IPS-NIHi7 (cell line): ENCODE results near the gene SAP30L.

Experiments used
- DNase-seq: peaks from one replicate; pipeline ENCODE4 v3.0.0; 2012; ENCODE audit warnings: mixed read lengths; ENCODE audit errors: extremely low spot score

Gene SAP30L

DNA sequence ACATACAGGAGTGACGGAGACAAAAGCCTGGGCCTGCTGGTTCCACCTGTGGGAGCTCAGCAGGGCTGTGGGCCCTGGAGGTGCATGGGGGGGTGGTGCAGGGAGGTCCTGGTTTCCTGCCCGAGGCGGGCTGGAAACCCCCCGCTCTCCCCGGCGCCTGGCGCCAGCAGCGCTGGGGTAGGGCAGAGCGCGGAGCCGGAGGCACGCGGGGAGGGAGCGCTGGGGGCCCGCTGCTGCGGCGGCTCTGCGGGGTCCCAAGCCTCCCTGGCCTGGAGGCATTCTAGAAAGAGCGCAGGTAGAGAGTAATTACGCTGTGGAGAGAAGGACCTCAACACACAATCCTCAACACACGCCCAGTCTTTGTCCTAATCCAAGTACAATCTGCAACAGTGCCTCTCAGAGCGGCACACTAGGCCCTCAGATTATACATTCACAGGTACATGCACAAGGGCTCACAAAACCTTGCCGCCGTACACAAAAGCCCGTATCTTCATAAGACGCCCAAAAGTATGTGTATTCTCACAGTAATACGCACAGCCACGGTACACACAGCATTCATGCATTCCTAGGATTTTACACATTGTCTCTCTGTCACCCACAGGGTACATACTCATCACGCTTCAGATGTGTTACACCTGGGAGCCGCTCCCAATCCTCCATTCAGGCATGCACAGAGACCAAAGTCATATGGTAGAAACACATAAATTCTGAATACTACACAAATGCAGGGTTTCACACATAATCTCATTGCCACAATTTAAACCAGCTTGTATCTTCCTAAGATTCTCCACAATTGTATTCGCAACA, 34.4 kb downstream of the SAP30L start:
- DNase-seq = no peak

DNA sequence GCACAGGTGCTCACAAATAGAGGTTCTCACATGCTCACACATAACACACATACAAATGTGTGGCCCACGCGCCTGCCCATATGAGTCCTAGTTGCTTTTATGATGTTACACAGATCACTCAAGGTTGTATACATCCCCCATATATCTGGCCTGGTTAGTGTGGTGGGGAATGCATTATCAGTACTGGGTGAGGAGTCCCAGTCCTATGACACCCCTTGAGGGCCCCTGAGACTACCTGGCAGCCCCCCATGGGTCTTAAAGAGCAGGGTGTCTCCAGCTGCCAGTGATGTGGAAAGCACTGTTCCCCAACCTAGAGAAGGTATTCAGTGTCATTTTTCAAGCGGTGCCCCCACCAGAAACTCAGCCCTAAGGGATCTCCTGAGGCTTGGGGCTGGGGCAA, 35.0 kb downstream of the SAP30L start:
- no peak for DNase-seq

DNA sequence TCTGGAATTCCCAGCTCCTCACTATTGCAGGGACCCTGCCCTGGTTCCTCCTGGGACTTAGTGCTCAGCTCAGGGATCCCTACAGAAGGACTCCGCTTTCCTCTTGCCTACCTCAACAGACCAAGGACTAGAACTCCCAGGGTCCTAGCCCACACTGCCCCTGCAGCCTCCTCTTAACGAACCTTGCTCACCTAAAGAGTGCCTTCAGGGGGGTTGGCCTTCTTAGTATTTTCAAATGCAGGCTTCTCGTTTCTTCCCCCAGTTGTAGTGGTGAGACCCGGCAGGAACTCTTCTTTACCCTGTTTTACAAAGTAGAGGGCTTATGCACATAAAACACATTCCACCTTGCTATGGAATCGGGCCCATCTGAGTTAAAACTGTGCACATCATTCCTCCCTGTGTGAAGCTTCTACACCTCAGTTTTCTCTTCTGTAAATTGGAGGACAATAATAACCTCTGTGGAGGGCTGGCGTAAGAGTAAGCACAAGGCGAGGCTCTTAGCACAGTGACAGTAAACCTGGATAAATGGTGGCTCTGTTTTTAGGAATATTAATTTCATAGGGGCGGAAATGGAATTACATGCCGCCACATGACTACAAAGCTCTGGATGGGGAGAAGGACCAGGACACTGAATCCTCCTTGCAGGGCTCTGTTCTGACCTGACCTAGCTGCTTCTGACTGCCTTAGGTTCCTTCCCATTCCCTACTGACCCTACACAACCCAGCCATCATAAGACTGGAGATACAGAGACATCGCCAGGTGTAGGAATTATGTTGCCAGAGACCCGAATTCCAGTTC, 36.0 kb downstream of the SAP30L start:
- no peak for DNase-seq

DNA sequence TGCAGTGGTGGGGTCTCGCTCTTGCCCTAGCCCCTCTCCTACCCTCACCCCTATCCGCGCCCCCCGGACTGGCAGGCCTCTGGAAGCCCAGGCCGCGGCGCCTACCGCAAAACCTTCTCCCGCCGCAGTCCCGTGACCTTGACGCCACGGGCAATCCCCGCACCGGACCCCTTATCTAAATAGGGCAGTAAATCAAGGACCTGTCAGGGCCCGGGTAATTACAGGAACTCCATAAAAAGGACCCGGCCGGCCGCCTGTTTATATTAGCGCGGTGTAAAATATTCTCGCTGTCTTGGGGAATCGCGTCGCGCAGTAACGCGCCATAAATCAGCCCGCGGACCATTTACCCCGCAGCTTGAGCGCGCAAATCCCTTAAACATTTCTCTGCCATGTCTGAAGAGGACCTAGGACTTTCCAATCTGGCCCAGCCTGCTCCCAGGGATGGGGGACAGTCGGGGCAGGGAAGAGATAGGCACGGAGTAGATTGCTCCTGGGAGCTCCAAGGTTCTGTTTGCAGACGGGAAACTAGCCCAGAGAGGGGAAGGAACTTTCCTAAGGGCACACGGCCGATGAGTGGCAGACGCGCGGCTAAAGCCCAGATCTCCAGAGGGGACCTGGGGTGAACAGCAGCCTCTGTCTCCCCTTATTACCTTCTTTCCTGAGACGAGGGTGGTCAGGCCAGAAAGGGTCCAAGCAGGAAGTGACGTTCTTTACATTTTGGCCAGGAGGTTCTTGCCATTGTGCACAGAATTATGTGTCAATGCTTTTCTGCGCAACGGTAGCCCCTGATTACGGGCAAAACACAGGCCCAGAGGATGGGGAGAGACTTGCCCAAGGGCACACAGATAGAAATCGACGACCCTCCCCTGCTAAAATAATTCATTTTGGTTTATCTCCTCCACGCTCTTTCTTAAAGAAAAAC, 37.0 kb downstream of the SAP30L start:
- no peak for DNase-seq

DNA sequence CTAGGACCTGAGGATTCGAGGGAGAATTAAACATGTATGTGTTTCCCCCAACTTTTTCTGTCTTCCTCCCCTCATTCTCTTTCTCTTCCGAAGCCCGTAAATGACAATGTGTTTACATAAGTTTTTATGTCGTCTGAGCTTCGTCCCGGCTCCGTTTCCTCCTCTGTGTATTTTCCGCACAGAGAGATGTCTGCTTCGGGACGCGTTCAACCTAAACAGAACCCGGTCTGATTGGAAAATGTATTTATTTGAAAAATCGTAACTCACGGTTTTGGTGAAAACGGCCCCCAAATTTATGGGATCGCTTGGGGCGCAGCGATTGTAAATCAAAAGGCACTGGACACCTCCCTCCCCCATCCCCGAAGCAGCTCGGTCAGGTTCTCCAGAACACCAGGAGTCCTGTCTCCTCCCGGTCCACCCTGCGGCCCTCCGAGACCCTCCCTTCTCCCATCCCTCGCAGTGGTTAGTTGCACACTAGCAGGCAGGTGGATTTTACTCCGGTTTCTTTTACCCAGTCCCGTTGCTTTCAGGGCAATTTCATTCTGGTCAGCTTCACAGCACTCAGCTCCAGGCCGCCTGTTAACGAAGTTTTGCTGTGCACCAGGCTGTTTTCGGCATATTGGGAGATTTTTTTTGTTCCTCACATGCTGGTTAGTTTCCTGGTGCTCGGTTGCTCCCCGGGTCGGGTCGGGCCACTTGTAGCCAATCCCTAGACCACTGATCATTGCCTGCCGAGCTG, 38.0 kb downstream of the SAP30L start:
- no peak for DNase-seq

DNA sequence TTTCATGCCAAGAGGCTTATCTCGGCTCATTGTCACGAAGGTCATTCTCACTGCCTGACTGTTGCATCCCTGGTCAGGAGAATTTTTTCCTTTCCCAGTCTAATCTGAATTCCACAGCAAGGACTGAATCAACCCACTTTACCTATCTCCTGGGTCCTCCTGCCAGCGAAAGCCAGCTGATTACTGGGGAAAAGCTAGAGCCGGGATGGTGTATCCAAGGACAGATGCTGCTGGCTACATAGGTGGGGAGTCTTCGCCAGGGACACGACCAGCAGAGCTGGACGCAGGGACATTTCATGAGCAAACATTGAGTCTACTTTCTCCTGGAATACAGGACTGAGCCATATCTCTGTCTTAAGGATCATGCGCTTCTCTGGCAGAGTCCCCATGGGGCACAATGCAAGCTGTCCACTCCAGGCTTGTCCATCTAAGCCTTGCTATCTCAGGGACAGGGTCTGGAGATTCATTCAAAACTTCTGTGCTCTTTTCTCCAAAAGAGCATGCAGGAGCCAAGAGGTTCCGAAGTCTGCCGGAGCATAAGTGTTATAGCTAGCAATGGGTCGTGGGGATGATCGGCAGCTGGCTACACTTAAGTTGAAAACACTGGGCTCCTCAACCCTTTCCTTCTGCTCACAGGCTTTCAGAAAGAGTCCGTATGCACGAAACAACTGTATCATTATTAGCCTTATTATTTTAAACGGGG, 38.7 kb downstream of the SAP30L start:
- DNase-seq = no peak

DNA sequence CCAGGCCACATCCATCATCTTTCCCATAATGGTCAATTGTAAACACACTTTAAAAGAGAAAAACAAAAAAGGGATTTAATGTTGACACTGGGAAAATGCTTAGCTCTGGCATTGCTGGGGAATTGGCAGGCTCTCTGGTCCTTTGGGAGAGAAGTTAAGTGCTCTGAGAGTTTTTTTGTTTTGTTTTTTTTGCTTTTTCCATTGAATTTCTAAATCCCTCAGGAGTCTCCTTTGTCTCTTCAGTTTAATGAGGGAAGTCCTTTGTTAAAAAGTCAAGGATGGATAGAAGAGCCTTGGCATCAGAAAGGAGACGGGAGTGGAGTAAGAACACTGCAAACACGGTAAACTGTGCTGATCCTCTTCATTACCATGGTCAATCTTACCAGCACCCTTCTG, 39.3 kb downstream of the SAP30L start:
- DNase-seq = no peak

DNA sequence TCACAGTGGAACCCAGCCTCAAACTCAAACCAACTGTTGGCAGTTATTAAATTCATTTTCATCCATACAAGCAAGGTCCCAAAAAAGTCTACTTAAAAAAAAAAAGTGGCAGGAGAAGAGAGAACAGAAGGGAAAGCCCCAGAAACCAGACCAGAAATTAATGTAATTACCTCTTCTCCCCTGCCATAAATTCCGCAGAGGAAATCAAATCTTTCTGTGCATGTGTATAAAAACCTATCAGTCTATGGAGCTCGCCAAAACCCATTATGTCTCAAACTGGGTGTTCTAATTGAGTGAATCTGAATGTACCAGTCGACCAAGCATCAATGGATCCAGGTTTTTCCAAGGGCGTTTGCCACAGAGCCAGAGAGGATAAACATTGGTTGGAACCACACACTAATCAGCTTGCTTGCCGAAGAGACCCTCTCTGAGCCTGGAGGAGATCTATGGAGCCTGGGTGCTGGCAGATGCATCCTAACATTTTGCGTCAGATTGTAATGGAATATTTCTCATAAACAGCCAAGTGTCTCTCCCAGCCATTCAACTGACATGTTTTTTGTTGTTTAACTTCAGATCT, 40.1 kb downstream of the SAP30L start:
- no peak for DNase-seq

DNA sequence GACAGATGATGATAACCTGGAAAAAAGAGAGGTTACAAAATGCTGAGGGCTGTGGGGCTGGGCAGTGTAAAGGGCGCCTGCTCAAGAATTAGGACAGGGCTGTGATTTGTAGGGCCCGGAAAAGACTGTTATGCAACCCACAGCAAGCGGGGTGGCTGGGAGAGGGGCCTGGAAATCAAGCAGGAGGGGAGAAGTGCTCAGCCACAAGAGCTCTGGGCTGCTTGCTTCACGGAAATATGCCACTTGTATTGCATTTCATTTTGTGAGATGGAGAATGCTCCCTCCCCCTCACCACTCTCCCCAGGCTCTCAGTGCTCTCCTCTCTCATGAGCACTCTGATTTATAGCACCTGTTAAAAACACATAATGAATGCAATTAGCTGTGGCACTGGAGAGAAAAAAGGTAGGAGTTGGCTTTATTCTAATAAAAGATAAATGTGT, 40.6 kb downstream of the SAP30L start:
- DNase-seq = no peak

DNA sequence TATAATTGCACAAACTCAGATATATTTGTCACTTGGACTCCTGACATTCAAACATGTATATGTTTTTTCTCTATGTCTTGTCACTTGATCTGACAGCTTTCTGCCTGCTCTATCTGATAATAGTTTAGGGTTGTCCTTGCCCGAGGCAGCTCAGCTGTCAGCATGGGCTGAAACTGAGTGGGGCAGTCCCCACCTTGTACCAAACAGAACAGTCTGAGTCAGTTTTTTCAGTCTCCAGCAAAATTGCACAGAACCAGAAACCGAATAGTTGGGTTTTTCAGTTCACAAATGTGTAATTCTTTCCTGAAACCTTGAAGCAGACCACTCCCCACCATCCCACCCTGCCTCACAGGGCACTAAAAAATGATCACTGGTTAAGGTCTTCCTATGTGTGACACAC, 41.7 kb downstream of the SAP30L start:
- DNase-seq = no peak

DNA sequence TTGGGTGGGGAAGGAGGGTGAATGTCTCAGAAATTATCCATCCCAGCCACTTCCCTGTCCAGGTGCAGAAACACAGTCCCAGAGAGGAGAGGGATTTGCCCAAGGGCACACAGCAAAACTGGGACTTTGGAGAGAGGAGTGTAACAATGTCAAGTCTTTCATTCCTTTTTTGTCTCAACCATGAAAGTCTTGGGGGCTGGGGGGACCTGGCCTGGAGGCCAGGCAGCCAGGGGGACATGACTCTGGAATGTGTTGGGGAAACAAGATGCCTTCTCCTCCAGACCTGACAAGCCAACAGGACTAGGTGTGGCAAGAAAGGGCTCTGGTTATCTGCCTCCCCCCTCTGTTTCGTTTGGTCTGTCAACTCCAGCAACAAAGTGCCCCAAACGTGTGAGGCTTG, 46.1 kb downstream of the SAP30L start:
- DNase-seq = no peak

DNA sequence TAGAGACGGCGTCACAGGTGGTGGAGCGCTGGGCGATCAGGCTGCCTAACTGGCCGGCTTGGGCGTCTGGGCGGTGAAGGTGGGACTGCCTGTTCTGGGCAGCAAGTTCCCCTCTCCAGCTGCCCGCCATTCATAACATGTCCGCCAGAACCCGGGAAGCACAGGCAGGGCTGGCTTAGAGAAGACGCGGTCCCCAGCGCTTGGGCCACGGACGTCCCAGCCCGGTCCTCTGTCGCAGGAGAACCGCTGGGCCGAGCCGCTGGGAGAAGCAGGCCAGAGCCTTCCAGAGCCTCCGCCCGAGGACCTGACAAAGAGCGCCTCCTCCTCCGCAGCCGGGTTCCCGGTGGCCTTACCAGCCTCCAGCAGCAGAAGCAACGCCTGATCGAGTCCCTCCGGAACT, 47.5 kb downstream of the SAP30L start:
- DNase-seq = no peak

DNA sequence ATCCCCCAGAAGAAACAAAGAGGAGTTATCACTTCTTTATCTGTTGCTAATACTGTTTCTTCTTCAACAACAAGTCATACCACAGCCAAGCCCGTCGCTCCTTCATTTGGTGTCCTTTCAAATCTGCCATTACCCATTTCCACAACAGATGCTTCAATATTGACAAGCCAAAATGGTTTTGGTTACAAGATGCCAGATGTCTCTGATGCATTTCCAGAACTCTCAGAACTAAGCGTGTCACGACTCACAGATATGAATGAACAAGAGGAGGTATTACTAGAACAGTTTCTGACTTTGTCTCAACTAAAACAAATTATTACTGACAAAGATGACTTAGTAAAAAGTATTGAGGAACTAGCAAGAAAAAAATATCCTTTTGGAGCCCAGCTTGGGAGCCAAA, 48.2 kb downstream of the SAP30L start:
- DNase-seq = no peak

DNA sequence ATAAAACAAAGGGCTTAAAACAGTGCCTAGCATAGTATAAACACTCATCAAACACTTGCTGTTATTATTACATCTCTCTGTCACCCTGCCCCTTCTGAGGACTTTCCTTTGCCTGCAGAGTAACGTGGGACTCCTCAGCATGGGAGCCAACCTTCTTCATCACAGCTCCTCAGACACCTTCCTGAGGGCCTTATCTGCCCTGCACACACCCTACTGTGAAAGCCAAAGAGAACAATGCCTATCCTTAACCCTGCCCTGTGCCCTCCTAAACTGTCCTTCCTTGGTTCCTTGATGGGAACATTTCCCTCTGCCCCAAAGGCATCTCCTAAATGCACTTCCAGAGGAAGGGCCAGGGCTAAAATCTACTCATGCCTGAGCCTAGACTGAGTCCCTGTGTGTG, 52.8 kb downstream of the SAP30L start:
- no peak for DNase-seq

DNA sequence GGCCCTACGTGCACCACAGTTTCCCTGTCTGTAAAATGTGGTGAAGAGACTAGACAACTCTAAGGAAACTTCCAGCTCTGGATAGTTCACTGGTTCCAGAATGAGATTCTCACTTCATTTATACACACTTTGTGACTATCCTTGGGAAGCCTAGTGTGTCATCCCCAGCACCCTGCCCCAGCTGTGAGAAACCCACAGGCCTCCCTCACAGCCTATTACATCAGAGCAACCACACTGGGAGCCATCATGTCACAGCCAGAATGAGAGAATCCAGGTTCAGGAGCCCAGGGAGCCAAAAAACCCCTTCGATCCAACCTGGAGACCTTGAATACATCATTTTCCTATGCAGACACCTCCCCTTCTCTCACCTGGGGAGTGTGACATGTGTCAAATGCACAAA, 53.2 kb downstream of the SAP30L start:
- no peak for DNase-seq

DNA sequence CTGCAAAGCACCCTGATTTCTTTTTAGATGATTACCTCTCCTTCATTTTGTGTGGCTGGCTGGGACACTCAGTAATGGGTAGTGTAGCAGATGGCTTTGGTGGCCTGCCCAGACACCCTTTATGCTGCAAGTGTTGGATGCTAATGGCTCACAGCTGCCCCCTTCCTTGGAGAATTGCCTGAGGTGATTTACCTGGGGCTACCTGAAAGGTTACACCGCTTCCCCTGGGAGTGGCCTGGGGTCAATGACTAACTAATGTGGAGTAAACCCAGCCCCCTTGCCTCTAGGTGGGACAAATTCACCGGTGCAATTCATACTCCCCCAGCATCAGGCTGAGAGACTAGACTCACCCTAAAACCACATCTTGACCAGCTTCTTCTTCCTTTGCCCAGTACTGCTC, 55.8 kb downstream of the SAP30L start:
- no peak for DNase-seq

DNA sequence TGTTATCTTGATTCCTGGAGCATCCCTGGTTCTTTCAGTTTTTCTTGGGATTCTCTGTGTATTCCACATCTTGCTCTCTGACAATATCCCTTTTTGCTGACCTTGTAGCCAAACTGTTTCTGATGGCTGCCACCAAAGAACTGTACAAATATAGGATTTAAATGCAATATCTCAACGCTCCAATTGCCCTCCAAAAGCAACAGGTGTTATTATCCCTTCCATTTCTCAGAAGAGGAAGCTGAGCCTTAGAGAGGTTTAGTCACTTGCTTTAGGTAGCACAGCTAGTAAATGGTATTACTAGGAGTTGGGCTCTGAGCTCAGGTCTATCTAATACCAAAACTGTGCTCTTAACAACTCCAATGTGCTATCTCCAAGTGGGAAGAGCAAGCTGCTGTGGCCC, 56.4 kb downstream of the SAP30L start:
- DNase-seq = no peak

DNA sequence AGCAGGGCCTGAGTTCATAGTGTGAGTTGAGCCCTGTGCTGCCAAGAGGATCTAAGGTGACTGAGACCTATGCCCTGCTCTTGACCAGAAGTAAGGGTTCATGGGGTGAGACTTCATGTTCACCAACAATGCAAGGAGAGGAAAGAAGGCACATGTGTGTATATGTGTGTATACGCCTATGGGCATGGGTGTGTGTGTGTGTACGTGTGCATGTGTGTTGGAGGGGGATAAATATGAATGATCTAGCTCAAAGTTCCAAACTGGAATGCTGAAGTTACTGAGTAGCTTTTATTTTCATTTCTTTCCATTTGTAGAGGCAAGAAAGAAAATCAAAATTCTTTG, 57.9 kb downstream of the SAP30L start:
- DNase-seq = no peak

DNA sequence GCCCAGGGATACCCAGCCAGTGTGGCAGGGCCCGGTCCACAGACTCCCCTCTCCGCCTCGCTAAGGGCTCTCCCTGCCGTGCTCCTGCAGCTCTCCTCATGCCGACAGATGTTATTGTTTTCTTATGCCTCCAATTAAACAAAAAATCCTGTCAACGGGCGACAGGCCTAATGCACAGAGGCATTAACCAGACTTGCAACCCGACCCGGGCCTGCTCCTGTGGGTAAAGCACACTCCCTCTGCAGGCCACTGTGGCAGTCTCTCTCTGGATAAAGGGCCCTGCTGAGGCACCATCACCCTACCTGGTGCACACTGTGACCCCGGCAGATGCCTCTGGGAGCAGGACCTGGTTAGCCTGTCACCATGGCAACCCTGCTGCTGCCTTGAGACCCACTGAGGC, 59.8 kb downstream of the SAP30L start:
- peak; percentile 59 for DNase-seq

DNA sequence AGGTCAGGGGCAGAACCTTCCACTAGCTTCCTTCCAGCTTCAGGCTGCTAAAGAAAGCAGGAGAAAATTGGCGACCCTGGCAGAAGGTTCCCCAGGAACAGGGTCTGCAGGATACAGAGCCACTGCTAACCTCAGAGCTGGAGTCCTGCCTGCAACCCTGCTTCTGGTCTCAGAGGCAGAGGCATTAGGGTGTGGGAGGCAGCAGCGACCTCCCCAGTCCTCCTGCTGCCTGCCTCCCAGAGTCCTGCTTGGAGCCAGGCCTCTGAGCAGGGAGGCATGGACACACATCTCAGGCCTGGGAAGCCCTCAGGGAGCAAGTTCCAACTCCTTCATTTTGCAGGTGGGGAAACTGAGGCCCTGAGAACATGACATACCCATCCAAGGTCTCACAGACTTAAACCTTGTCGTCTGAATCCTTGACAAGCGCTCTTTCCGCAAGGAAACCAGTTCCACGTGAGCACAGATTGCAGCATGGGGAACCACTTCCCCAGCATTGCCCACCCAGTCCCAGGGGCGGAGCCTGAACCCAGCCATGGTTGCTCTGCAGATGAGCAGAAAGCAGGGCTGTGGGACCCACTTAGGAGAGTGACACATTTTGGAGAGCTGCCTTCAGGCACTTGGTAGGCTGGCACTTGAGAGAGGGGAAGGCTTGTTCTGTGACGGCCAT, 60.4 kb downstream of the SAP30L start:
- no peak for DNase-seq
